AG10803 (cell line): ENCODE data around the gene C19orf73.
"Not testable (repeated sequence)": the region's sequence is repeated elsewhere in the genome, so short reads cannot be mapped to it uniquely, and the experiment has no call there.

Experiments used
- DNase-seq: peaks from one replicate; pipeline ENCODE4 v3.0.0; 2010; ENCODE audit warnings: low read depth
- H3K4me3 ChIP-seq: 2 replicates; pipeline ENCODE4 v1.5.1; 2011; ENCODE audit warnings: mild to moderate bottlenecking, low read length, control low read depth
- CTCF ChIP-seq: conservative IDR thresholded peaks from 2 replicates; pipeline ENCODE4 v1.5.1; 2011; ENCODE audit warnings: mild to moderate bottlenecking, low read length, control low read depth, inconsistent platforms

The C19orf73 gene

GRCh38 chr19:49127674-49128544 lies 9.0 kb upstream of the C19orf73 start:
- H3K4me3 ChIP-seq, result peak overlapping the region; percentile 57
- DNase-seq, result peak; percentile 96
- TF ChIP-seq CTCF, result no peak; the same call in 1 of the 2 replicates

GRCh38 chr19:49127225-49127624 lies 8.3 kb upstream of the C19orf73 start:
- not testable (repeated sequence) for H3K4me3 ChIP-seq, DNase-seq

GRCh38 chr19:49126575-49126974 lies 7.6 kb upstream of the C19orf73 start:
- no peak for TF ChIP-seq CTCF
- no peak for DNase-seq
- H3K4me3 ChIP-seq, result no peak overlapping the region

GRCh38 chr19:49125025-49125731 lies 6.2 kb upstream of the C19orf73 start:
- TF ChIP-seq CTCF, result no peak
- H3K4me3 ChIP-seq, result no peak overlapping the region
- no peak for DNase-seq

- H3K4me3 ChIP-seq, DNase-seq: not testable (repeated sequence)
Observed at GRCh38 chr19:49123285-49123684, 4.3 kb upstream of the C19orf73 start.

GRCh38 chr19:49121841-49122240 lies 2.9 kb upstream of the C19orf73 start:
- H3K4me3 ChIP-seq, result not testable (repeated sequence)
- peak; percentile 27 for DNase-seq

- no peak for TF ChIP-seq CTCF
- no peak overlapping the region for H3K4me3 ChIP-seq
- no peak for DNase-seq
Observed at GRCh38 chr19:49120868-49121267, 1.9 kb upstream of the C19orf73 start.

- no peak for DNase-seq
- H3K4me3 ChIP-seq, result no peak overlapping the region
- no peak for TF ChIP-seq CTCF
Observed at GRCh38 chr19:49120325-49120683, 1.4 kb upstream of the C19orf73 start.
